ELR (cell line): Measurements from ENCODE around the gene IZUMO4.

Source experiments
- DNase-seq: peaks from one replicate; pipeline ENCODE4 v3.0.0-alpha.2; 2015; ENCODE audit warnings: low read depth

IZUMO4 gene

GRCh38 chr19:2148482-2149135 lies 51.9 kb downstream of the IZUMO4 start:
- DNase-seq: no peak
